Measurements from ENCODE around the gene CLEC4M. TPM values are rescaled to one million over a fixed set of nuclear protein-coding genes. Genes with fewer than 3 reads are reported as not detected.
"Not testable (repeated sequence)": the region's sequence is repeated elsewhere in the genome, so short reads cannot be mapped to it uniquely, and the experiment has no call there.

CLEC4M gene
- polyA plus RNA-seq, 1 donor, result 0.14 TPM

- no peak for DNase-seq (ENCODE audit: low read depth)
Observed at GRCh38 chr19:7773841-7774240, 10.8 kb downstream of the CLEC4M start.

DNA sequence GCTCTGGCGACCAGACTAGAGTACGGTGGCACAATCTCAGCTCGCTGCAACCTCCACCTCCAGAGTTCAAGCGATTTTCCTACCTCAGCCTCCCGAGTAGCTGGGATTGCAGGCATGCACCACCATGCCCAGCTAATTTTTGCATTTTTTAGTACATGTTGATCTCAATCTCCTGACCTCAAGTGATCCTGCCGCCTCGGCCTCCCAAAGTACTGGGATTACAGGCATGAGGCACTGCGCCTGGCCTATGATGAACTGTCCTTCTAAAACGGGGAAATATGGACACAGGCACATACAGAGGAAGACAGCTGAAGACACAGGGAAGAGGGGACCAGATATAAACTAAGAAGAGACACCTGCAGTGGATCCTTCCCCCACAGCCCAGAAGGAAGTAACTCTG lies 12.7 kb downstream of the CLEC4M start:
- no peak for DNase-seq (ENCODE audit: low read depth)

DNA sequence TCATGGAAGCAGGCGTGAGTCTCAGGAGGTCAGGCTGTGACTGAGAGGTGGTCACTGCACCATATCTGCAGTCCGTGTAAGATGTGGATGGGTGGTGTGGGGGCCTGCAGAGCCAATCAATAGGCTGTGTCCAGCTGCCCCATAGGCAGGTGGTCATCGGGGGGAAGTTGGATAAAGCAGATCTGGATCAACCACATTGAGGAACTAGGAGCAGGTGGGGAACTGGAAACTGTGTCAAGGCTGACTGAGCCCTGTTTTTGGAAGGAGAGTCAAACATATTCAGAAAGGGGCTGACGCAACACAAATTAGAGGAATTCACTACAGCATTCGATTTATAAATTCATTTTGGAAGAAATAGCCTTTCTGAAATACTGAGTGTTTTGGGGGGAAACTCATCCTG lies 15.0 kb downstream of the CLEC4M start:
- no peak for DNase-seq (ENCODE audit: low read depth)

DNA sequence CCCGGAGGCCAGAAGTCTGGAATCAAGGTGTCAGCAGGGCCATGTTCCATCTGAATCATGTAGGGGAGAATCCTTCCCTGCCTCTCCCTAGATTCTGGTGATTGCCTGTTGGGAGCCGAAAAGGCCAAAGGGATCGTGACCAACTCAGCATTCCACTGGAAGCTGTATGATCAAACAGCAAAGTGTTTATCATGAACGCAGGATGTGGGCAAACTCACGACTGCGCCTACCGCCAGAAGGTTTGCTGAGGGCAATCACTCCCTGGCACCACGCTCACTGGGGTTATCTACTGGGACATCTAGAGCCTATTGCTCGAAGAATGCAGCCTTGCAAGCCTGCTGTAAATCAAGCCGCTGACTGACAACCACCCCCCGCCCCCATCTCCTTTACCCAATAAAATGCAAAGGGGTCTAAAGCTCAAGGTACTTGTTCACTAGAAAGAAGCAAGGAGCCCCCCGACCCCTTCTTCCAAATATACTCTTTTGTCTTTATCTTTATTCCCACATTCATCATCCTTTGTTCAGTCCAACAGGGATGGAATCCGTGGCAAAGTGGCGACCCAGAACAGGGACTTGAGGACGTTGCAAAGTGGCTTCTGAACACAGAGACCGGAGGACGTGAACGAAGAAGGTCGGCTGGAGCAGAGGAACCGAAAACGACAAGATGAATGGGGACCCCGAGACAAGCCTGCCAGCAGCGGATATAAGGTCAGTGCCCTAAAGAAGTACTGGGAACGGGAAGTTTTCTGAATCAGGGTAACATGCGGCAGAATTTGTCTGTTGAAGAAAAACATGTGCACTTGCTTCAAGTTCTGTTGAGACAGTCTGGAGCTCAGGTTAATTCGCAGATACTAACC lies 16.8 kb downstream of the CLEC4M start:
- DNase-seq (ENCODE audit: low read depth), result no peak

GRCh38 chr19:7781157-7781556 lies 18.1 kb downstream of the CLEC4M start:
- no peak for DNase-seq (ENCODE audit: low read depth)

- no peak for DNase-seq (ENCODE audit: low read depth)
Observed at GRCh38 chr19:7783991-7784423, 21.0 kb downstream of the CLEC4M start.

GRCh38 chr19:7784856-7785255 lies 21.8 kb downstream of the CLEC4M start:
- no peak for DNase-seq (ENCODE audit: low read depth)

DNA sequence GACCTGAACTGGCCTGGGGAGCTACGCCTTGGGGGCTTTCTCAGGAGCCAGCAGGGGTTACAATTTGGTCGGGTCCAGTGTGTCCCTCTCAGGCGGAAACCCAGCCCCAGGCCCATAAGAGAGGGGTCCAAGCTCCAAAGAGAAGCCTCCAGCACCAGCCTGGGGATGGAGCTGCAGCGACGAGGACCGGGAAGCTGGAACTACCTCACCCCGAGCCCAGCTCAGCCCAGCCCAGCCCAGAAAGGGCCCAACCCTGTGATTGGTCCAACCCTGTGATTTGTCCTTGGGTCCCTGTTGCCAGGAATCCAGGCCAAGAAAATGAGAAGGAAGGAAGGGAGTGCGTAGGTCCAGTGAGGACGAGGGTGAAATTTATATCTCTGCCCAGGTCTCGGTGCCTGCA lies 24.1 kb downstream of the CLEC4M start:
- no peak for DNase-seq (ENCODE audit: low read depth)

DNA sequence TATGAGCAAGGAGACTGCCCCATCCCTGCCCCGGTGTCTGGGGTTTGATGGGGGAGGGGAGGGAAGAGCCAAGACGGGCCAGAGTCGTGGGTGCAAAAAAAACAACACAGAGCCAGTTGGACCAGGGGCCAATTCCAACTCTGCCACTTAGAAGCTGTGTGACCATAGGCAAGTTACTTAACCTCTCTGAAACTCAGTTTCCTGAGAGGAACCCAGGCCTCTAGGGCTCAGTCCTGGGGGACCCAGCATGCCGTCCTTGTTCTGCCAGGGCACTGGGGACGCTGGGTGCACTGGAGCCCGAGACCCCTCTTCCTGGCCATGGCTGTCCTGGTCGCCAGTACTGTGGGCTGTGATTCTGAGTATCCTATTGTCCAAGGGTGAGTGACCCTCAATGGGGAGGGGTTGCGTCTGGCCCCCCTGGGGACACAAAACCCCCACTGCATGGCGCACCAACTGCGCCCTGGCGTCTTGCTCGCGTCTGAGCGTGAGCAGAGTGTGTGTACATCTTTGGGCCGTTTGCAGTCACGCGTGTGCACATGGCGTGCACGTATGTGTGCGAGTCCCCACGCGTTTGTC lies 24.6 kb downstream of the CLEC4M start:
- DNase-seq (ENCODE audit: low read depth), result no peak

DNA sequence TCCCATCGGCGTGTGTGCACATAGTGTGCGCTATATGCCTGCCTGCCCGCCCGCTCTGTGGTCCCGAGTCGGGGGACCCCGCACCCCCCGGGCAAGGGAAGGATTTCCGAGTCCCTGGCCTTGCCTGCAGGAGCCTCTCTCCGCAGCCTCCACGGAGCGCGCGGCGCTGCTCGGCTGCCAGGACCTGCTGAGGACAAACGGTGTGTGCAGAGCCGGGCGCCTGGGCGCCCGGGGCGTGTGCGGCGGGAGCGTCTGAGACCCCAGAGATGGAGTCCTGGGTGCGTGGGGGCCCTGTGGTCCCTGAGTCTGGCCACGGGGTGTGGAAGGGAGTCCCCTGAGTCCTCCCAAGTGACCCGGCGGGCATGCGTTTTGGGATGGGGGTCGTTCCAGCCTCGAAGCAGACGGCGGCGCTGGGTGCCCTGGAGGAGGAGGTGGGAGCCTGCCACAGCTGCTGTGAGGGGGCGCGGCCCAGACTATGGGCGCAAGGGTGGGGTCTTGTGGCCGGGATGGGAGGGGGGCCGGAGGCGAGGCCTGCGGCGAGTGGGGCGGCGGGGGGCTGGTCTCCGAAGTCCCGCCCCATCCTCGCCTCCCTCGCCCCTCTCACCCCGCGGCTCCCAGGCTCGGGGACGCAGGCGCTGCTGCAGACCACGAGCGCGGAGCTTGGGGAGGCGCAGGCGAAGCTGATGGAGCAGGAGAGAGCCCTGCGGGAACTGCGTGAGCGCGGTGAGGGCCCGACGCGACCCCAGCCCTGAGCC lies 25.3 kb downstream of the CLEC4M start:
- no peak for DNase-seq (ENCODE audit: low read depth)

DNA sequence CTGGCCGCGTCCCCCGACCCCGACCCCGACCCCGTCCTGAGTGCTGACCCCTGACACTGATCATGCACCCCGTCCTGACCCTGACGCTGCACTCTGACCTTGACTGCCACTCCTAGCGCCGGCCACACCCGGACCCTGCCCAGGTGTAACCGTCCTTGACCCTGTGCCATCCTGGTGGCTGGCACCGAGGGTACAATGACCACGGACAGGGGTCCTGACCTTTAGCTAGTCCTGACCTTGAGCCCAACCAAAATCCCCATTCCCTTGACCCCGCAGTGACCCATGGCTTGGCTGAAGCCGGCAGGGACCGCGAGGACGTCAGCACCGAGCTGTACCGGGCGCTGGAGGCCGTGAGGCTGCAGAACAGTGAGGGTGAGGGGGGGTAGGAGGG lies 25.9 kb downstream of the CLEC4M start:
- DNase-seq (ENCODE audit: low read depth), result no peak

- DNase-seq (ENCODE audit: low read depth), result no peak
Observed at GRCh38 chr19:7789447-7789846, 26.4 kb downstream of the CLEC4M start.

- no peak for DNase-seq (ENCODE audit: low read depth)
Observed at GRCh38 chr19:7790416-7790815, 27.4 kb downstream of the CLEC4M start.

DNA sequence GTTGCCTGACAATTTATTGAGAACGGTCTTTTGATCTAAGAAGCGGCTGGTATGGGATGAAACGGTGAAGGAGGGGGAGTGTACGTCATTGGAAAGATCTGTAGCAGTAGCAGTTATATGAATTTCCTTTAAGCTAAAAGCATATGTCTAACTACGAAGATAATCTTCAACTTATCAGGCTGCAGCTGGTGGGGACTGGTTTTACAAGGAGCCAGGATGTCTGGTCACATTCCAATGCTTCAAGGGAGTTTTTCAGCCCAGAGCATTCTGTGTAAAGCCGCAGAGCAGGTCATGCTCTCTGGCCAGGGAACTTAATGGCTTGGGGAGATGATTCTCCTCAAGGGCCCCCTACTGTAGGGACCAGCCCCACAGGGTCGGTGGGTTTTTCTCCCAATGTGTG lies 29.2 kb downstream of the CLEC4M start:
- no peak for DNase-seq (ENCODE audit: low read depth)

GRCh38 chr19:7792701-7793100 lies 29.7 kb downstream of the CLEC4M start:
- not testable (repeated sequence) for DNase-seq (ENCODE audit: low read depth)

DNA sequence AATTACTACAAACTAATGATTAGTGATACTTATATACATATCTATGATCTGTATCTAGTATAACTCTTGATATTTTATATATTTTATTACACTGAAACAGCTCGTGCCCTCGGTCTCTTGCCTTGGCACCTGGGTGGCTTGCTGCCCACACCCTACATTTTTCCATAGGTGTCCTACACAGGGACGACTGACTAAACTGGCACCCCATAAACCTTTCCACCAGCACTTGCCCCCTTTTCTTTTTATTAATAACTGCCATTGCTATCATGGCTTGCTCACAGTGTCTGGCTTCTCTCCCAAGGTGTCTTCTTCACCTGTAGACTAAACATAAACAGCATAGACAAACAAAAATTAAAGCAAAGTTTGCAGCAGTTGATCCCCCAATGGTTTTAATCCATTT lies 30.4 kb downstream of the CLEC4M start:
- no peak for DNase-seq (ENCODE audit: low read depth)

- no peak for DNase-seq (ENCODE audit: low read depth)
Observed at GRCh38 chr19:7795555-7796161, 32.6 kb downstream of the CLEC4M start.

GRCh38 chr19:7799640-7800355 lies 36.8 kb downstream of the CLEC4M start:
- DNase-seq (ENCODE audit: low read depth), result peak; percentile 38

- no peak for DNase-seq (ENCODE audit: low read depth)
Observed at GRCh38 chr19:7801020-7801570, 38.1 kb downstream of the CLEC4M start.

- no peak for DNase-seq (ENCODE audit: low read depth)
Observed at GRCh38 chr19:7806234-7806633, 43.2 kb downstream of the CLEC4M start.

GRCh38 chr19:7806876-7807275 lies 43.8 kb downstream of the CLEC4M start:
- DNase-seq (ENCODE audit: low read depth), result no peak
